DMS79 treated with DMSO at 0.1 percent for 48 hours (cell line): ENCODE measurements around the gene LNPK.
"Not testable (repeated sequence)": the region's sequence is repeated elsewhere in the genome, so short reads cannot be mapped to it uniquely, and the experiment has no call there.

Experiments used
- DNase-seq: peaks from one replicate; lab custom pipeline; 2025; lab: John Stamatoyannopoulos, UW

LNPK gene

GRCh38 chr2:175966839-175967238 lies 35.2 kb downstream of the LNPK start:
- no peak for DNase-seq

GRCh38 chr2:175965773-175966172 lies 36.3 kb downstream of the LNPK start:
- no peak for DNase-seq

GRCh38 chr2:175964195-175964594 lies 37.9 kb downstream of the LNPK start:
- DNase-seq: no peak

GRCh38 chr2:175963171-175963570 lies 38.9 kb downstream of the LNPK start:
- not testable (repeated sequence) for DNase-seq

- no peak for DNase-seq
These were observed 44.2 kb downstream of the LNPK start for GRCh38 chr2:175957845-175958244.

- DNase-seq: no peak
These were observed 46.9 kb downstream of the LNPK start for GRCh38 chr2:175955136-175955535.

GRCh38 chr2:175950512-175950911 lies 51.6 kb downstream of the LNPK start:
- DNase-seq: no peak

- DNase-seq: no peak
These were observed 53.9 kb downstream of the LNPK start for GRCh38 chr2:175948191-175948590.

- no peak for DNase-seq
These were observed 55.0 kb downstream of the LNPK start for GRCh38 chr2:175947073-175947472.

GRCh38 chr2:175941699-175942098 lies 60.4 kb downstream of the LNPK start:
- no peak for DNase-seq

- no peak for DNase-seq
These were observed 64.9 kb downstream of the LNPK start for GRCh38 chr2:175937216-175937615.

GRCh38 chr2:175935289-175936181 lies 66.5 kb downstream of the LNPK start:
- no peak for DNase-seq

GRCh38 chr2:175932675-175933074 lies 69.4 kb downstream of the LNPK start:
- no peak for DNase-seq

GRCh38 chr2:175931805-175932204 lies 70.3 kb downstream of the LNPK start:
- DNase-seq: no peak

- DNase-seq: no peak
These were observed 71.6 kb downstream of the LNPK start for GRCh38 chr2:175930504-175930903.

GRCh38 chr2:175929850-175930249 lies 72.2 kb downstream of the LNPK start:
- DNase-seq: no peak

GRCh38 chr2:175926272-175926671 lies 75.8 kb downstream of the LNPK start:
- no peak for DNase-seq

- DNase-seq: no peak
These were observed 79.9 kb downstream of the LNPK start for GRCh38 chr2:175922160-175922559.

- DNase-seq: no peak
These were observed 83.1 kb downstream of the LNPK start for GRCh38 chr2:175918935-175919334.

- DNase-seq: no peak
These were observed 87.2 kb downstream of the LNPK start for GRCh38 chr2:175914846-175915245.

GRCh38 chr2:175913849-175914743 lies 88.0 kb downstream of the LNPK start:
- DNase-seq: not testable (repeated sequence)

- DNase-seq: not testable (repeated sequence)
These were observed 88.8 kb downstream of the LNPK start for GRCh38 chr2:175913267-175913666.

GRCh38 chr2:175904035-175904434 lies 98.0 kb downstream of the LNPK start:
- DNase-seq: no peak
